Measurements from ENCODE around the gene SERGEF. TPM values are rescaled to one million over a fixed set of nuclear protein-coding genes. Genes with fewer than 3 reads are reported as not detected.

SERGEF gene
- total and polyA plus RNA-seq, 2 of the 13 experiments (the other 11 are each of a cell fraction or from before 2014, with no cell fraction given): 54.5 to 114 TPM

DNA sequence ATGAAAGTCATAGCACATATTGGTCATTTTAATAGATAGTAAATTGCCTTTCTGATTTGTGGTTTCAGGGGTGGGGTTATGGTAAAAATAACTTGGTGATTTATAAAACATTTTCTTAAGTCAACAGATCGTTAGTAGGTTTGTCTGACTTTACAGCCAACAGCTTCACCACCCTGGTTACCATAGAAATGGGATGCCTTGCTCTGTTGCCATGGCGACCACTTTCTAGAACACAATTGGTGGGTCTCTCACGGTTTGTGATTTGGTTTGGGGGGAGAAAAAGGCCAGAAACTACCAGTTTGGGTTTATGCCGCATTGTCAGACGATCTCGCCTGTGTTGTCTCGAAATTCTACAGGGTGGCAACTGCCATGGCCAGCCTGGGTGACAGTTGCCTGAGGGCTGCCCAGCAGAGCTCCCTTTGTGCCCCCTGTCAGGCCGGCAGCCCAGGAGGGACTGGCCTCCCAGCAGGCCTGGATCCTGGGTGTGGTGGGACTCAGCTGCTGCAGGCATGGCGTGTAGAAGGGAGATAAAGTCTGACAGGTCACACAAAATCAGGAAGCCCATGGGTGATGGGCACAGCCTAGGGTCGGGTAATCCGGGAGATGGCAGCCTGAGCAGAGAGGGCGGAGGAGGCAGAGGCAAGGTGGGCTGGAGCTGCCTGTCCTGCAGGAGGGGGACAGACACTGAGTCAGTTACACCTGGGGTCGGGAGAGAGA, 247.3 kb downstream of the SERGEF start:
- no peak overlapping the region for H3K4me2 ChIP-seq (ENCODE audit: low read depth, low read length)
- TF ChIP-seq RFX3 (CRISPR knock-in tag; IDR thresholded peaks at IDR 0.05): peak; percentile 50
- TF ChIP-seq GABPA (IDR thresholded peaks at IDR 0.05; ENCODE audit: low read depth, low read length): no peak
- no peak for TF ChIP-seq GABPA (CRISPR knock-in tag; IDR thresholded peaks at IDR 0.05; ENCODE audit: low read depth)
- TF ChIP-seq RFX1 (IDR thresholded peaks at IDR 0.05): peak; percentile 71
- CTCF ChIA-PET (ENCODE audit: low intra/inter-chr PET ratio, low total read pairs): no interaction called here
- H3K4me1 ChIP-seq (ENCODE audit: insufficient read depth, low read length): peaks cover 24% of the 10 kb centered on the region
- ATAC-seq: no peak
- H3K4me3 ChIP-seq (replicated peaks in 1 of 3; ENCODE audit: insufficient read depth in 1 of 3, low read depth in 2 of 3, low read length in 3 of 3): no peak overlapping the region
- in situ Hi-C loops (cut with HindIII; ENCODE audit: extremely low pct_ligation_motif_present, low pct_unique_long_range_greater_than_20kb): no loop called here
- intact Hi-C loops (cut with micrococcal nuclease; ENCODE audit: unreplicated experiment): loop anchor here (10.0 kb wide), 1 partner anchor 339 kb away; the partner anchor contains the start of gene SAAL1
- no peak overlapping the region for H3K9ac ChIP-seq (ENCODE audit: insufficient read depth, low read depth, low read length)
- no peak for FAIRE-seq
- POLR2A ChIA-PET: no interaction called here
- no TSS peak for BruUV-seq (replicated peaks)
- H3K27ac ChIP-seq (ENCODE audit: extremely low read length, insufficient read depth, low read length): no peak overlapping the region
- no peaks in the 10 kb centered on the region for H3K9me3 ChIP-seq (ENCODE audit: low read length)
- WGBS (ENCODE audit: low lambda C conversion rate): 45% methylated on average over 11 of the region's 13 CpGs
- no peaks in the 10 kb centered on the region for H3K79me2 ChIP-seq (ENCODE audit: insufficient read depth, low read length)
- no peak for DNase-seq (ENCODE audit: low spot score)
- no peaks in the 10 kb centered on the region for H4K20me1 ChIP-seq (ENCODE audit: insufficient read depth, low read length)
- no peak overlapping the region for H2AFZ ChIP-seq (ENCODE audit: low read length)
- H3K36me3 ChIP-seq (replicated peaks in 1 of 2; ENCODE audit: control insufficient read depth in 1 of 2, insufficient read depth in 2 of 2, low read length in 2 of 2): no peaks in the 10 kb centered on the region
- H3K27me3 ChIP-seq (ENCODE audit: control insufficient read depth in 1 of 2, insufficient read depth in 2 of 2, low read length in 2 of 2): peaks cover 4 to 6% of the 10 kb centered on the region in 2 experiments; a peak in 3 of 5 replicates

DNA sequence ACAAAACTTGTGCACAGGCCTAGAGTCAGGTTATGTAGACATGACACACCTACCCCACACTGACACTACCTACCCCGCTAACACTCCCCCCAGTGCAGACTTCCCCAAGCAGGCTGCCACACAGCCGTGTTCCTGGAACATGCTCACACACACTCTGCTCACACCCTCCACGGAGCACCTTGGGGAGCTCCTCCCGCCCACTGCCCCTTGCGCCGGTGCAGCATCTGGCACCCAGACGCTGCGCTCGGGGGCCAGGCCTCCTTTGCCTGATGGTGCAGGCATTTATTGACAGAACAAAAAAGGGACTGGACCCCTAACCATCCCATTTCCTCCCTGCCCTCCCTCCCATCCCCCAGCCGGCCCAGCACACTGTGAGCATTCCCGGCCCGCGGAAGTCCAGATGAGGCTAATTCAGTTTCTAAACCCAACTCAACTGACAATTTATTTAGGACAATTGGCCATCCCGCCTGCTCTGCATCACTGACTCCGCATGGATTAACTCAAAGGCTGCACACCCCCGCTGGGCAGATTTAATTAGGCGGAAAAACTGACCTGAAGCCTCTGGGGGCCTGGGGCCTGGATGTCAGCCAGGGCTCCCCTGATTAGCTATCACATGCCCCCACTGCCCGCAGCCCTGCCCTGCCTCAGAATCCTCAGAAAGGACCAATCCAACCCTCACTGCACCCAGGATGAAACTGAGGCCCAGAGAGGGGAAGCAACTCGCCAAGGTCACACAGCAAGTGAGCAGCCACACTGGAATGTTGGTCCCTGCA, 248.2 kb downstream of the SERGEF start:
- TF ChIP-seq NFATC3 (CRISPR knock-in tag; IDR thresholded peaks at IDR 0.05) (no peak), ZMYM3 (CRISPR knock-in tag; IDR thresholded peaks at IDR 0.05) (peak; percentile 69), ZNF768 (CRISPR knock-in tag; IDR thresholded peaks at IDR 0.05) (peak; percentile 99)
- CTCF ChIA-PET (ENCODE audit: low intra/inter-chr PET ratio, low total read pairs): no interaction called here
- ATAC-seq (no peak), FAIRE-seq (no peak), DNase-seq (ENCODE audit: low spot score) (no peak)
- Histone ChIP-seq H3K9ac (ENCODE audit: insufficient read depth, low read depth, low read length) (no peak overlapping the region), H3K79me2 (ENCODE audit: insufficient read depth, low read length) (no peaks in the 10 kb centered on the region), H4K20me1 (ENCODE audit: insufficient read depth, low read length) (no peaks in the 10 kb centered on the region), H3K9me3 (ENCODE audit: low read length) (no peaks in the 10 kb centered on the region), H3K4me1 (ENCODE audit: insufficient read depth, low read length) (peaks cover 21% of the 10 kb centered on the region), H3K4me3 (replicated peaks in 1 of 3; ENCODE audit: insufficient read depth in 1 of 3, low read depth in 2 of 3, low read length in 3 of 3) (no peak overlapping the region), H3K36me3 (replicated peaks in 1 of 2; ENCODE audit: control insufficient read depth in 1 of 2, insufficient read depth in 2 of 2, low read length in 2 of 2) (no peaks in the 10 kb centered on the region), H3K27ac (ENCODE audit: extremely low read length, insufficient read depth, low read length) (no peak overlapping the region), H3K27me3 (ENCODE audit: control insufficient read depth in 1 of 2, insufficient read depth in 2 of 2, low read length in 2 of 2) (peaks cover 4 to 6% of the 10 kb centered on the region in 2 experiments; a peak in 3 of 5 replicates), H3K4me2 (ENCODE audit: low read depth, low read length) (no peak overlapping the region), H2AFZ (ENCODE audit: low read length) (no peak overlapping the region)
- in situ Hi-C loops (cut with HindIII; ENCODE audit: extremely low pct_ligation_motif_present, low pct_unique_long_range_greater_than_20kb): loop anchor here (5.0 kb wide), 1 partner anchor 213 kb away; no protein-coding TSS in a partner anchor
- BruUV-seq (replicated peaks): no TSS peak
- WGBS (ENCODE audit: low lambda C conversion rate): 61% methylated on average over 17 of the region's 19 CpGs
- intact Hi-C loops (cut with micrococcal nuclease; ENCODE audit: unreplicated experiment): loop anchor here (5.0 to 10.0 kb wide), 3 partner anchors 83 to 340 kb away; partner anchors contain the start of gene SAAL1
- POLR2A ChIA-PET: no interaction called here
